GM23248 (cell line): Measurements from ENCODE around the gene GRID2. TPM values are rescaled to one million over a fixed set of nuclear protein-coding genes. Genes with fewer than 3 reads are reported as not detected.

Source experiments
- DNase-seq: peaks from one replicate; pipeline ENCODE4 v3.0.0-alpha.2; 2015
- H2AFZ ChIP-seq: fragments of 200-600 bp; sonication (generic); 2 replicates; pipeline ENCODE4 v1.6.1; 2016; ENCODE audit warnings: antibody characterized with exemption
- H3F3A ChIP-seq: fragments of 200-600 bp; sonication (generic); 2 replicates; pipeline ENCODE4 v1.6.1; 2016; ENCODE audit warnings: mild to moderate bottlenecking, antibody characterized with exemption, mixed run types; ENCODE audit not compliant: insufficient read depth
- H3K27ac ChIP-seq: fragments of 200-600 bp; sonication (generic); 2 replicates; pipeline ENCODE4 v1.5.1; 2016; ENCODE audit warnings: mild to moderate bottlenecking
- H3K27me3 ChIP-seq: fragments of 200-600 bp; sonication (generic); replicated peaks from 2 replicates; pipeline ENCODE4 v1.6.1; 2016; ENCODE audit warnings: mild to moderate bottlenecking; ENCODE audit not compliant: insufficient read depth
- H3K36me3 ChIP-seq: fragments of 200-600 bp; sonication (generic); 2 replicates; pipeline ENCODE4 v1.6.1; 2016; ENCODE audit warnings: low read depth, mild to moderate bottlenecking
- H3K4me1 ChIP-seq: fragments of 200-600 bp; sonication (generic); 2 replicates; pipeline ENCODE4 v1.6.1; 2016; ENCODE audit warnings: mild to moderate bottlenecking; ENCODE audit not compliant: insufficient read depth
- H3K4me2 ChIP-seq: fragments of 200-600 bp; sonication (generic); one replicate; pipeline ENCODE4 v1.6.1; 2016; ENCODE audit warnings: mild to moderate bottlenecking; ENCODE audit not compliant: unreplicated experiment
- H3K4me3 ChIP-seq: fragments of 200-600 bp; sonication (generic); 2 replicates; pipeline ENCODE4 v1.5.1; 2016; ENCODE audit warnings: mild to moderate bottlenecking
- H3K79me2 ChIP-seq: fragments of 200-600 bp; sonication (generic); 2 replicates; pipeline ENCODE4 v1.6.1; 2016; ENCODE audit warnings: mild to moderate bottlenecking; ENCODE audit not compliant: insufficient read depth
- H3K9ac ChIP-seq: fragments of 200-600 bp; sonication (generic); 2 replicates; pipeline ENCODE4 v1.6.1; 2016; ENCODE audit warnings: mild to moderate bottlenecking
- H3K9me2 ChIP-seq: fragments of 200-600 bp; sonication (generic); 2 replicates; pipeline ENCODE4 v1.6.1; 2016; ENCODE audit warnings: mixed run types, mild to moderate bottlenecking, moderate library complexity; ENCODE audit not compliant: insufficient read depth
- H3K9me3 ChIP-seq: fragments of 200-600 bp; sonication (generic); one replicate; pipeline ENCODE4 v1.6.1; 2017; ENCODE audit warnings: low read depth
- H4K20me1 ChIP-seq: fragments of 200-600 bp; sonication (generic); 2 replicates; pipeline ENCODE4 v1.6.0; 2016; ENCODE audit not compliant: insufficient read depth
- EZH2 ChIP-seq: fragments of 200-600 bp; sonication (generic); IDR thresholded peaks from 2 replicates; pipeline ENCODE4 v1.6.1; 2018; ENCODE audit warnings: antibody characterized with exemption, mild to moderate bottlenecking; ENCODE audit not compliant: insufficient read depth, poor library complexity, severe bottlenecking
- EZH2phosphoT487 ChIP-seq: fragments of 200-600 bp; sonication (generic); IDR thresholded peaks from 2 replicates; pipeline ENCODE4 v1.6.1; 2018; ENCODE audit warnings: antibody characterized with exemption, moderate library complexity, mild to moderate bottlenecking, low read depth; ENCODE audit not compliant: insufficient read depth
- WGBS, 2 experiments: methylation state at CpG; one replicate each; pipeline ENCODE4 v1.1.6; 2015 to 2017; ENCODE audit warnings: low lambda C conversion rate in 2 of 2, low coverage in 1 of 2; ENCODE audit errors: missing lambda C conversion rate in 2 of 2; 5-methylcytosine and 5-hydroxymethylcytosine counted together
- in situ Hi-C: fragments of 300-500 bp; cut with MboI; formaldehyde crosslinking; loops from 2 replicates; pipeline ENCODE4 v1.15.0; 2020
- polyA plus RNA-seq: library from polyadenylated mRNA; unstranded; fragments of >200 nt; fragmentation: Nextera tagmentation; extraction: Ambion mirVana; gene quantifications from 2 replicates; pipeline ENCODE4 v1.2.1, GENCODE V29; 2016
- total RNA-seq: library from RNA; depleted of rRNA; stranded (reverse); fragments of >200 nt; shearing (Covaris generic); gene quantifications from 2 replicates; pipeline ENCODE4 v1.2.3, GENCODE V29; 2014

Gene GRID2
- total and polyA plus RNA-seq, 2 experiments from 2014 or later, result not detected

- in situ Hi-C loops, result no loop called here
- no peaks in the 10 kb centered on the region for H3F3A ChIP-seq
- H3K27me3 ChIP-seq, result no peaks in the 10 kb centered on the region
- DNase-seq, result no peak
- H3K36me3 ChIP-seq, result no peaks in the 10 kb centered on the region
- WGBS, 2 experiments, result 46 to 51% methylated on average over 4 of the region's 4 CpGs
- H3K4me1 ChIP-seq, result no peaks in the 10 kb centered on the region
- H3K9ac ChIP-seq, result no peak overlapping the region
- no peaks in the 10 kb centered on the region for H3K9me3 ChIP-seq
- no peak overlapping the region for H3K4me2 ChIP-seq
- no peak overlapping the region for H3K4me3 ChIP-seq
- H3K27ac ChIP-seq, result no peak overlapping the region
- H2AFZ ChIP-seq, result no peak overlapping the region
- no peaks in the 10 kb centered on the region for H4K20me1 ChIP-seq
- no peaks in the 10 kb centered on the region for H3K79me2 ChIP-seq
- TF ChIP-seq EZH2phosphoT487 (no peak), EZH2 (no peak)
- H3K9me2 ChIP-seq, result no peaks in the 10 kb centered on the region
Observed at GRCh38 chr4:93182722-93183121, 879.0 kb downstream of the GRID2 start.

- Histone ChIP-seq H3K9me3 (no peaks in the 10 kb centered on the region), H2AFZ (no peak overlapping the region), H3K27ac (no peak overlapping the region), H3K4me3 (no peak overlapping the region), H3K36me3 (no peaks in the 10 kb centered on the region), H3K9ac (no peak overlapping the region), H3K4me2 (no peak overlapping the region), H3K79me2 (no peaks in the 10 kb centered on the region), H4K20me1 (no peaks in the 10 kb centered on the region), H3F3A (no peaks in the 10 kb centered on the region), H3K4me1 (no peaks in the 10 kb centered on the region), H3K9me2 (no peaks in the 10 kb centered on the region), H3K27me3 (no peaks in the 10 kb centered on the region)
- no peak for DNase-seq
- in situ Hi-C loops, result no loop called here
- no peak for TF ChIP-seq EZH2phosphoT487
- no peak for TF ChIP-seq EZH2
Observed at GRCh38 chr4:93183576-93183975, 879.8 kb downstream of the GRID2 start.

DNA sequence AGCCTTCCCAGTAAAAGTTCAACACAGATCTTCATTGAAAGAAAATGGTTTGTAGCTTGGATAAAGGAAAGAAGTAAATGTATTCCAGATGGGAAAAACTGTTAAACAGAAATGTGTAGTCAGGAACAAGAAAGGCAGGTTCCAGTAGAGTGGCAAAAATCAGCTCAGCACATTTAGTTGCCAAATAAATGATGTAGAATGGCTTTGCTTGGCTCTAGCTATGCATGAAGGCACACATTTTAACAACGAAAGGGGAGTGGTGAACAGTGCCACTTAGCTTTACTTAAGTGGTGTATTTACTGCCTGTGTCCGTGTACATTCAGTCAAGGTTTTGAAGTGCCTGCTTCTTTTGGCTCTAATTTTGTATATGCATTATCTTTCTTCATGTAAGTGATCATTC lies 880.3 kb downstream of the GRID2 start:
- no peak overlapping the region for H3K9ac ChIP-seq
- in situ Hi-C loops, result no loop called here
- H3K4me2 ChIP-seq, result no peak overlapping the region
- H3K4me3 ChIP-seq, result no peak overlapping the region
- TF ChIP-seq EZH2phosphoT487 (no peak), EZH2 (no peak)
- DNase-seq, result no peak
- no peaks in the 10 kb centered on the region for H3K27me3 ChIP-seq
- no peaks in the 10 kb centered on the region for H3K4me1 ChIP-seq
- no peaks in the 10 kb centered on the region for H3K9me2 ChIP-seq
- no peaks in the 10 kb centered on the region for H3K79me2 ChIP-seq
- H3K27ac ChIP-seq, result no peak overlapping the region
- H3F3A ChIP-seq, result no peaks in the 10 kb centered on the region
- no peaks in the 10 kb centered on the region for H4K20me1 ChIP-seq
- WGBS, 2 experiments, result 0 to 5% methylated on average over 2 of the region's 2 CpGs
- no peaks in the 10 kb centered on the region for H3K9me3 ChIP-seq
- H2AFZ ChIP-seq, result no peak overlapping the region
- H3K36me3 ChIP-seq, result no peaks in the 10 kb centered on the region

DNA sequence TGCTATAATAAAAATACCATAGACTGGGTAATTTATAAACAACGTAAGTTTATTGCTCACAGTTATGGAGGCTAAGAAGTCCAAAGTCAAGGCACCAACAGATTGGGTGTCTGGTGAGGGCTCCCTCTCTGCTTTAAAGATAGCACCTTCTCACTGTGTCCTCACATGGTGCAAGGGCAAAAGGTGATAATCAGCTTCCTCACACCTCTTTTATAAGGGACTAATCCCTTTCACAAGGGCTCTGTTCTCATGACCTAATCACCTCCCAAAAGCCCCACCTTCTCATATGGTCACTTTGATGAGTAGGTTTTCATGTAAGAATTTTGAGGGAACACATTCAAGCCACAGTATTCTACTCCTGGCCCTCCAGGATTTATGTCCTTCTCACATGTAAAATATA lies 883.1 kb downstream of the GRID2 start:
- TF ChIP-seq EZH2, result no peak
- TF ChIP-seq EZH2phosphoT487, result no peak
- no peak overlapping the region for H3K4me2 ChIP-seq
- no peaks in the 10 kb centered on the region for H3K79me2 ChIP-seq
- no peaks in the 10 kb centered on the region for H4K20me1 ChIP-seq
- no peaks in the 10 kb centered on the region for H3K4me1 ChIP-seq
- no peaks in the 10 kb centered on the region for H3K9me2 ChIP-seq
- no peak overlapping the region for H3K4me3 ChIP-seq
- no peaks in the 10 kb centered on the region for H3F3A ChIP-seq
- H3K36me3 ChIP-seq, result no peaks in the 10 kb centered on the region
- no peak for DNase-seq
- 28 to 57% methylated on average over 1 of the region's 1 CpG for WGBS, 2 experiments
- no peak overlapping the region for H3K27ac ChIP-seq
- H2AFZ ChIP-seq, result no peak overlapping the region
- H3K9me3 ChIP-seq, result no peaks in the 10 kb centered on the region
- in situ Hi-C loops, result no loop called here
- no peak overlapping the region for H3K9ac ChIP-seq
- no peaks in the 10 kb centered on the region for H3K27me3 ChIP-seq

DNA sequence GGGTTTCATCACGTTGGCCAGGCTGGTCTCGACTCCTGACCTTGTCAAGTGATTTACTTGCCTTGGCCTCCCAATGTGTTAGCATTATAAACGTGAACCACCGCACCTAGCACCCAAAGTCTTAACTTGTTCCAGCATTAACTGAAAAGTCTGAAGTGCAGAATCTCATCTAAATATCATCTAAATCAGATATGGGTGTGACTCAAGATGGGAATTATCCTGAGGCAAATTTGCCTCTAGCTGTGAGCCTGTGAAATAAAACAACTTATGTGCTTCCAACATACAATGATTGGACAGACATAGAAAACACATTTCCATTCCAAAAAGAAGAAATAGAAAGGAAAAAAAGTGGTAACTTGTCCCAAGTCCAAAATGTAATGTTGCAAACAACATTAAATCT lies 883.7 kb downstream of the GRID2 start:
- in situ Hi-C loops, result no loop called here
- H3K27me3 ChIP-seq, result no peaks in the 10 kb centered on the region
- H3K9ac ChIP-seq, result no peak overlapping the region
- TF ChIP-seq EZH2 (no peak), EZH2phosphoT487 (no peak)
- H3K27ac ChIP-seq, result no peak overlapping the region
- no peak overlapping the region for H2AFZ ChIP-seq
- no peak overlapping the region for H3K4me3 ChIP-seq
- no peaks in the 10 kb centered on the region for H4K20me1 ChIP-seq
- no peaks in the 10 kb centered on the region for H3K36me3 ChIP-seq
- H3K4me2 ChIP-seq, result no peak overlapping the region
- H3K9me3 ChIP-seq, result no peaks in the 10 kb centered on the region
- no peaks in the 10 kb centered on the region for H3K79me2 ChIP-seq
- H3F3A ChIP-seq, result no peaks in the 10 kb centered on the region
- no peaks in the 10 kb centered on the region for H3K4me1 ChIP-seq
- no peak for DNase-seq
- no peaks in the 10 kb centered on the region for H3K9me2 ChIP-seq
- 32 to 34% methylated on average over 4 of the region's 4 CpGs for WGBS, 2 experiments
